ENCODE data around the gene LMNB1. TPM values are rescaled to one million over a fixed set of nuclear protein-coding genes. Genes with fewer than 3 reads are reported as not detected.

Gene LMNB1
- total RNA-seq, 4 donors from 2014 or later, result 1.4 to 17.7 (median 2.4) TPM

DNA sequence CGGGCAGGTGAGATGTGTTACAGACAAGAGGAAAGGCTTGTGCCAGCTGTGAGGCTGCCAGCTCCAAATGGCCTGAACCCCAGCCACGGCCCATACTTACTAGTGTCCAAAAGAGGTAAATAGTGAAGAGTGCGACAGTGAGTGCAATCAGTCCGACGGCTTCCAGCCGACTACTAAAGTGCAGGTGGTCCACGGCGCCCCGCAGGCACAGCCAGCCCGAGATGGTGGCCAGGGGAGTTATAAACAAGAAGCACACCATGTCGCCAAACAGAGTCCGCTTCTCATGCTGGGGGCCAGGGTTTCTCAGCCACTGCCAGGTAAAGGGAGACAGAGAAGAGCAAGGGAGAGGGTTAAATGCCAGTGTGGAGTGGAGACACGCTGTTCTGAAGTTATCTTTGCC lies 101.1 kb downstream of the LMNB1 start:
- intact Hi-C loops (cut with DNase I), result no loop called here
- DNase-seq (ENCODE audit: extremely low spot score), result no peak
- H3K4me1 ChIP-seq, result peaks cover 0 to 15% (median 12%) of the 10 kb centered on the region in 4 donors
- H3K27me3 ChIP-seq, result peaks cover 0 to 8% (median 0%) of the 10 kb centered on the region in 4 donors
- no peaks in the 10 kb centered on the region for H3K9me3 ChIP-seq
- TF ChIP-seq, protein P1, sequence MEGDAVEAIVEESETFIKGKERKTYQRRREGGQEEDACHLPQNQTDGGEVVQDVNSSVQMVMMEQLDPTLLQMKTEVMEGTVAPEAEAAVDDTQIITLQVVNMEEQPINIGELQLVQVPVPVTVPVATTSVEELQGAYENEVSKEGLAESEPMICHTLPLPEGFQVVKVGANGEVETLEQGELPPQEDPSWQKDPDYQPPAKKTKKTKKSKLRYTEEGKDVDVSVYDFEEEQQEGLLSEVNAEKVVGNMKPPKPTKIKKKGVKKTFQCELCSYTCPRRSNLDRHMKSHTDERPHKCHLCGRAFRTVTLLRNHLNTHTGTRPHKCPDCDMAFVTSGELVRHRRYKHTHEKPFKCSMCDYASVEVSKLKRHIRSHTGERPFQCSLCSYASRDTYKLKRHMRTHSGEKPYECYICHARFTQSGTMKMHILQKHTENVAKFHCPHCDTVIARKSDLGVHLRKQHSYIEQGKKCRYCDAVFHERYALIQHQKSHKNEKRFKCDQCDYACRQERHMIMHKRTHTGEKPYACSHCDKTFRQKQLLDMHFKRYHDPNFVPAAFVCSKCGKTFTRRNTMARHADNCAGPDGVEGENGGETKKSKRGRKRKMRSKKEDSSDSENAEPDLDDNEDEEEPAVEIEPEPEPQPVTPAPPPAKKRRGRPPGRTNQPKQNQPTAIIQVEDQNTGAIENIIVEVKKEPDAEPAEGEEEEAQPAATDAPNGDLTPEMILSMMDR (IDR thresholded peaks at IDR 0.05), result no peak
- TF ChIP-seq POLR2A (IDR thresholded peaks at IDR 0.05; ENCODE audit: low read depth) (no peak), POLR2AphosphoS5 (IDR thresholded peaks at IDR 0.05) (no peak), EP300 (IDR thresholded peaks at IDR 0.05) (no peak)
- H3K27ac ChIP-seq (replicated peaks in 1 of 4), result no peak overlapping the region
- 72% methylated on average over 13 of the region's 13 CpGs for WGBS
- H3K36me3 ChIP-seq, result no peaks in the 10 kb centered on the region
- H3K4me3 ChIP-seq, result no peak overlapping the region

DNA sequence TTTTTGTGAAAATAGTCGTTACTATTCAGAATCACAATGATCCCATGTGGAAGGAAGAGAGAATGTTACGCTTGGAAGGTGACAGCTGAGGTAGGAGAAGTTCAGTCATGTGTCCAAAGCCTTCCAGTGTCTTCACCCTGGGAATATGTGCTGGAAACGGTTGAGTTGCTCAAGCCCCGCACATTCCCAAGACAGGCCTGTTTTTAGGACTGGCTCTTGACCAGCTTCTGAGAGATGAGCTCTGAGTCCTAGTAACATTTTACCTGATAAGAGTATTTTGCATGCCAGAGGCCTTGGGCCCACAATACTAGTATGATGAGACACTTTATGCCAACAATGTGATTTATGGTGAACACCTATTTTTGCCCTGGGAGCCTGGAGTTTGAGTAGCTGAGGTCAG lies 101.7 kb downstream of the LMNB1 start:
- no peak for DNase-seq (ENCODE audit: extremely low spot score)
- H3K36me3 ChIP-seq, result no peaks in the 10 kb centered on the region
- H3K9me3 ChIP-seq, result no peaks in the 10 kb centered on the region
- H3K27me3 ChIP-seq, result peaks cover 0 to 8% (median 0%) of the 10 kb centered on the region in 4 donors
- peaks cover 0 to 15% (median 12%) of the 10 kb centered on the region in 4 donors for H3K4me1 ChIP-seq
- intact Hi-C loops (cut with DNase I), result no loop called here
- no peak overlapping the region for H3K27ac ChIP-seq (replicated peaks in 1 of 4)
- WGBS, result 96% methylated on average over 4 of the region's 4 CpGs
- TF ChIP-seq, protein P1 (IDR thresholded peaks at IDR 0.05), result no peak
- no peak for TF ChIP-seq POLR2A (IDR thresholded peaks at IDR 0.05; ENCODE audit: low read depth)
- TF ChIP-seq EP300 (IDR thresholded peaks at IDR 0.05), result no peak
- no peak for TF ChIP-seq POLR2AphosphoS5 (IDR thresholded peaks at IDR 0.05)
- H3K4me3 ChIP-seq, result no peak overlapping the region

DNA sequence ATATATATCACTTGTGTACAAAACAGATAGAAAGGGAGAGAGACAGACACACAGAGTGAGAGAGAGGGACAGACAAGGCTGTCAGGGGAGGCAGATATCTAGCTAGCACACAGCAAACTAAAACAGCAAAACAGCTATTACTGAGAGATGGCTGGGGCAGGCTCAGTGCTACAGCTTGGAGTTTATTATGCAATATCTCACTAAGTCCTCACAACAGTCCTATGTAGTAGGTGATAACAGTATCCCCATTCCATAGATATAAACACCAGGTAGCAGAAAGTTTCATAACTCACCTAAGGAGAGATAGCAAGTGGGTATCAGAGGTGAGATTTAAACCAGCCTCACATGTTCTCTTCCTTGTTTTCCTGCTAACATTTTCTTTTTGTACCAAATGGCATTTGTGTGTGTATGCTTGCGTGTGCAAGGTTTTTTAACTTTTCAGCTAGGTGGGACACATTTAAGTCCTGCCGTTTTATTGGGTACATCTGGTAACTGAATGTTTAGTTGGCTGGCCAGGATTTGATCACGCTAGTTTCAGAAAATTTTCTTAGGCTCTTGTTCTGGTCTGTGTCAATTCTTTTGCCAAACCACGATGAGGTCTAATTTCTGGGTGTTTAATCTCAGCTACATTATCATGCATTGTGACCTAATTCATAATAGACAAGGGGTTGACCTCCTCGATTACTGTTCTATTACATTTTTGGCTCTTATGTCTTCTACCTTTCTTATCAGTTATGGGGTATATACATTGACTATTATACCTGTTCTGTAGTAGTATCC lies 105.1 kb downstream of the LMNB1 start:
- peaks cover 0 to 8% (median 0%) of the 10 kb centered on the region in 4 donors for H3K27me3 ChIP-seq
- H3K36me3 ChIP-seq, result no peaks in the 10 kb centered on the region
- WGBS, result 92% methylated on average over 5 of the region's 5 CpGs
- H3K4me3 ChIP-seq, result no peak overlapping the region
- H3K4me1 ChIP-seq, result no peaks in the 10 kb centered on the region
- no peak for TF ChIP-seq POLR2AphosphoS5 (IDR thresholded peaks at IDR 0.05)
- TF ChIP-seq POLR2A (IDR thresholded peaks at IDR 0.05; ENCODE audit: low read depth), result no peak
- TF ChIP-seq, protein P1 (IDR thresholded peaks at IDR 0.05), result no peak
- no peak for TF ChIP-seq EP300 (IDR thresholded peaks at IDR 0.05)
- no peaks in the 10 kb centered on the region for H3K9me3 ChIP-seq
- no peak for DNase-seq (ENCODE audit: extremely low spot score)
- H3K27ac ChIP-seq (replicated peaks in 1 of 4), result no peak overlapping the region
- intact Hi-C loops (cut with DNase I), result no loop called here

DNA sequence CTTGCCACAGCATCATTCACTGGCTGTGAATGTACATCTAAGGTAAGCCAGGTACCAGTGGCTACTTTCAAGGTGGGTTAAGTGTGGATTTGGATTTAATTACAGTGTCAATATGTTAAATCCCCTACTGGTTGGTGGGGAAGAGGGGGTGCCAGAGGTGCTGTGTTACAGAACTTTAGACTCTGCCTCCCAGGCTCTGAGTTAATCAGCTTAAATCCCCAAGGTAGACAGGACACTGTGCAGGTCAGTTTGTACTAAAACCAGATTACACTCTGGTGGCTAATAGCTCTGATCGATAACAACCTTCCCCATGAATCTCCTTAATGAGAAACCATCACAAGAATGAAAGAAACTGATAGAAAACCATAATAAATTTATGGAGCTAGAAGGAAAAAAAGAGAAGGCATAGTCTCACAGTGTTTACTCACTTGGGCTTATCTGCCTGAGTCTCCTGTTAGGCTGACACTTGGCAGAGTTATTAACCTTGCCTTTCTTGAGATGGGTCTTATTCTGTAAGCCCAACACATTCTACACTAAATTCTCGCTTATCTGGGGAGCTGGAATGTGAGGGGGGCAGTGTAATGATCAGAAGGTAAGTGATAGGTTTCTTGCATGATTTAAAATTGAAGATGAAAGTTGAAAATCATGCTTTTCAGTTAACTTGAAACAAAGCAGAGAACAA lies 106.8 kb downstream of the LMNB1 start:
- WGBS, result 79% methylated on average over 2 of the region's 2 CpGs
- intact Hi-C loops (cut with DNase I), result no loop called here
- no peak for DNase-seq (ENCODE audit: extremely low spot score)
- TF ChIP-seq, protein P1 (IDR thresholded peaks at IDR 0.05), result no peak
- TF ChIP-seq EP300 (IDR thresholded peaks at IDR 0.05) (no peak), POLR2AphosphoS5 (IDR thresholded peaks at IDR 0.05) (no peak), POLR2A (IDR thresholded peaks at IDR 0.05; ENCODE audit: low read depth) (no peak)
- H3K9me3 ChIP-seq, result no peaks in the 10 kb centered on the region
- H3K36me3 ChIP-seq, result no peaks in the 10 kb centered on the region
- no peak overlapping the region for H3K27ac ChIP-seq (replicated peaks in 1 of 4)
- no peak overlapping the region for H3K4me3 ChIP-seq
- peaks cover 0 to 8% (median 0%) of the 10 kb centered on the region in 4 donors for H3K27me3 ChIP-seq
- no peaks in the 10 kb centered on the region for H3K4me1 ChIP-seq
